T-helper 1 cell treated with Interleukin-12 subunit alpha and Interleukin-12 subunit beta and Interleukin-4 antibody, amounts not matched to agents 30 ng/mL and 1 ng/mL, for 36 hours (primary cell): ENCODE data around the gene TUT1. TPM values are rescaled to one million over a fixed set of nuclear protein-coding genes. Genes with fewer than 3 reads are reported as not detected.
"Not testable (repeated sequence)": the region's sequence is repeated elsewhere in the genome, so short reads cannot be mapped to it uniquely, and the experiment has no call there.

Experiments used
- intact Hi-C: fragments of 100-400 bp; cut with micrococcal nuclease; formaldehyde crosslinking; loops from one replicate; pipeline ENCODE4 v1.15.1; 2024
- total RNA-seq: library from RNA; stranded (reverse); gene quantifications from 2 replicates; pipeline ENCODE4 v1.2.3, GENCODE V29; 2022

The TUT1 gene
- total RNA-seq, 1 donor from 2014 or later = 24.2 TPM

- intact Hi-C loops = no loop called here
Observed at GRCh38 chr11:62580959-62581715, 10.2 kb downstream of the TUT1 start.

DNA sequence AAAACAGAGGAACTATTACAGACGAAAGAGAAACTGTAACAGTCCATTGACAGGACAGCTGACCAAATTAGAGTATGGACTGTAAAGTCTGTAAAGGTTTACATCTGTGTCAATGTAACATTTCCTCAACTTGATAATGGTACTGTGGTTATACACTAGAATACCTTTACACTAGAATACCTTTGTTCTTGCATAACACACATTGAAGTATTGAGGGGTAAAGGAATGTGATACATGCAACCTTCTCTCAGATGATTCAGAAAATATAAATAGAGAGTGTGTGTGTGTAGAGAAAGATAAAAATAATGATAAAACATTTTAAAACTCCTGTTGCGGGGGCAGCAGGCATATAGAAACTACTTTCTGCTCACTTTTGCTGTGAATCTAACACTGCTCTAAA, 12.1 kb downstream of the TUT1 start:
- intact Hi-C loops = no loop called here

DNA sequence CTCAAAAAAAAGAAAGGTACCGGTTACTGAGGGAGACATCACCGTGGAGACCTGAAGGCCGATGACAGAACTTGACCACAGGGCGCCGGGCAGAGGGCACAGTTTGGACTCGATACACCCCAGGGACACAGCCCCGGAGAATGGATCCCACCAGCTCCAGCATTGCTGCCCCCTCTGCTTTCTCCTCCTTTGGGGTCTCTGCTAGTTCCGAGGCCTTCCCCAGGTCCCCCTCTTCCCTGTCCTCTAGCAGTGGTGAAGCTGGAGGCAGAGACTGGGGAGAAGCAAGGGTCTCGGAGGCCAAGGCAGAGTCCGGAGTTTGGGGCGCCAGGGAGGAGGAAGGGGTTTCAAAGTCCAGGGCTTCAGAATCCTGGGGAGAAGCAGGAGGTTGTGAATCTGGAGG, 12.8 kb downstream of the TUT1 start:
- intact Hi-C loops = no loop called here

- intact Hi-C loops = no loop called here
Observed at GRCh38 chr11:62577046-62577714, 14.1 kb downstream of the TUT1 start.

DNA sequence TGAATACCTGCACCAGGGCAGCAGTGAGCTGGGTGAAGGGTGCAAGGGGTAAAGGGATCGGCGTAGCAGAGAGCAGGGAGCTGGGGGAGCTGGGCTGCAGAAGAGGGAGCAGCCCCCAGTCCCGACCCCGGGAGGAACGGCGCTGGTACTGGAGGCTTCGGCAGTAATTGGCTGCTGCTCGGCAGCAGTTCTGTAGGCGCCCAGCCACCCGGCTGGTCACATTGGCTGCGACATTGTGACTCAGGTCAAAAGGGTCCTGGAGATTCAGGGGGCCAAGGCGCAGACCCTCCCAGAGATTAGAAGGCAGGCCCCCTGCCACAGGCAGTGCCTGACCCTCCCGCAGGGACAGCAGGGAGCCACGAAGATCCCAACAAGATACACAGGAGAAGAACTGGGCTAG, 15.5 kb downstream of the TUT1 start:
- intact Hi-C loops = loop anchor here (2.0 kb wide), 1 partner anchor 33 kb away; no protein-coding TSS in a partner anchor

DNA sequence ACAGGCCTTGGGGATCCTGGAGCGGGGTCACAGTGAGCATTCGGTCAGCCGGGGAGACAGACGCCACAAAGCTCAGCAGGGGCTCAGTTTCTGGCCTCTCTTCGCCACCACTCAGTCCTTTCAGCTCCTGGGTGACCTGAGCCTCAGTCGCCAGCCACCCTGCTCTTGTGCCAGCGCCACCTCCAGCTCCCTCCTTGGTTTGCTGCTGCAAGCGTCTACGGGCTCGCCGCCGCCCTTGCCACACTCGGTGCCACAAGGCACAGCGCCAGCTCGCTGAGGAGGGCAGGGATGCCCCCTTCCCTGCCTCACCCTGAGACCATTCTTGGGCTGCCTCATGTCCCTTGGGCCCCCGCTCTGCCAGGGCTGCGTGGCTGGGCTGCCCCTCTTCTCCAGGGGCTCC, 16.2 kb downstream of the TUT1 start:
- intact Hi-C loops = loop anchor here (2.0 kb wide), 1 partner anchor 32 kb away; no protein-coding TSS in a partner anchor

DNA sequence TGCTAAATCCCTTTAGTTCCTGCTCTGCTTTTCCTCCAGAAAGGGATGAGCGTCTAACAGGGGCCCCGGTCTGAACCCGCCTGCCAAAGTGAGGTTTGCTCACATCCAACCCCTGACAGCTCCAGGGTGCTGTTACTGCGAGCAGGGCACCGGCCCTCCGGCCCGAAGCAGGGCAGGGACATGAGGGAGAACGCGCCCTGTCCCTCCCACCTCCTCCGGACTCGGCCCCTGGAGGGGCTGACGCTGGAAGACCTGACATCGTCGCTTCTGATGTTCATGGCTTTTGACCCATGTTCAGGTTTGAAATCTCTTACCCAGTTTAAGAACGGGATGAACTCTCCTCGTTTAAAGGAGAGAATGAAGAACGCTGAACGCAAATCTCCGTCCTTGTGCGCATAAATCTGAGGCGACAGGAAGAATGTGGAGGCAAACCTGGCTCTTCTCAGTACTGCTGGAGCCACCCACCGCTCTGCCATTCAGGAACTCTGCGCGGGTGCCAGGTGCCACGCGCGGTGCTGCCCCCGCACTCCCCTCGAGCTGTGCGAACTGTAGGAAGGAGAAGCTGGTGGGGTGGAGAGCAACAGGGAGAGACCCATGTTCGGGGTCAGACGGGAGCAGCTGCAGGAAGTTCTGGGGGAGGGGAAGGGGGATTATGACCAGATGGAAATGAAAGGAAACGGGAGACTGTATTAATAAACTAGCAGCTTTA, 16.8 kb downstream of the TUT1 start:
- intact Hi-C loops = loop anchor here (1.0 to 2.0 kb wide), 10 partner anchors 17 to 306 kb away; partner anchors contain the start of genes C11orf98, CSKMT, GANAB and SLC3A2

GRCh38 chr11:62573592-62574362, 17.5 kb downstream of the TUT1 start, which contains the start of gene EEF1G:
Gene EEF1G, minus strand, starts transcription at chr11:62573891. Its CDS starts 49 bp downstream, at chr11:62573842.
- intact Hi-C loops = loop anchor here (1.0 to 2.0 kb wide), 16 partner anchors 16 to 1144 kb away; partner anchors contain the start of genes C11orf98, CPSF7, CSKMT and GANAB

DNA sequence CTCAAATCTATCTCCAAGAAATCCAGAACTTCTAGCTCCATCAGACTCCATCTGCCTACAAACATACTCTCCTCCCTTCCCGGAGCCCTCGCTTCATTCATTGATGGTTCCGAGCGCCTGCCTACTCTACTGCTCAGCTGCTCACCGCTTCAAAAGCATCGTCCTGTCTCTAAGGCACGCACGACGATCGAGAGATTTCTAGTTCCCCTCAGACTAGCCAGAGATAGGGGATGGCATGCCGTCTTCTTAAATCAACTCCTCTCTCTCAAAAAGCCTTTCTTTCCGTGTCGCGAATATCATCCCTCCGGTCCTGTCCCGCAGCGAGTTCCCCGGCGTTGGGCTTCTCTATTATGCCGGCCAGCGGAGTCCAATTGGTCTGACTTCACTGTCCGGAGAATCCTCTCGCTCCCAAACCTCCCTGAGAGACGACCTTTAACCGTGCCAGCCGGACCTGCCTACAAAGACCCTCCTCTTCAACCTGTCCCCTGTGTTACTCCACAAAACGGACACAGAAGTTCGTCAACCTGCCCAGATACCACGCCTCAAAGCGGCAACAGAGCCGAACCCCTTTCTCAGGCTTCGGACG, 18.2 kb downstream of the TUT1 start:
- intact Hi-C loops = loop anchor here (1.0 kb wide), 6 partner anchors 16 to 1144 kb away; partner anchors contain the start of genes CPSF7, STX5 and TEX54

GRCh38 chr11:62572431-62572830, 18.9 kb downstream of the TUT1 start:
- intact Hi-C loops = no loop called here

- intact Hi-C loops = not testable (repeated sequence)
Observed at GRCh38 chr11:62571493-62571892, 19.8 kb downstream of the TUT1 start.

- intact Hi-C loops = not testable (repeated sequence)
Observed at GRCh38 chr11:62570903-62571302, 20.4 kb downstream of the TUT1 start.

- intact Hi-C loops = no loop called here
Observed at GRCh38 chr11:62569611-62570010, 21.7 kb downstream of the TUT1 start.

- intact Hi-C loops = no loop called here
Observed at GRCh38 chr11:62567018-62567633, 24.2 kb downstream of the TUT1 start.

DNA sequence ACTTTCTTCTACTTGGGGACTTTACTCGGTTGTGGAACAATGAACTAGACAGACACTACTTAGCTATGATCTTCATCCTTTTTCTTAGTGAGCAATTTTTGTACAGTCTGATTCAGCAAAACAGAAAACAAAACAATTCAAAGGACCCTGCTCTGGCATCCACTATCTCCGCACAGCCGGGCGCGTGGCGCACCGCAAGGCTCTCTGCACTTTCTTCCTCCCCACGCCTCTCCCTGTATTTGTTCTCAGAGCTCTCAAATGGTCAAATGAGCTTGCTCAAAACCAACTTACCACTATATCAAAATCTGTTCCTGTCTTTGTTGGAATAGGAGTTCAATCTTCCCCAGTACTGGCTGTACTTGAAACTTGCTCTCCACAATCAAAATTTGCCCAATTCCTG, 25.1 kb downstream of the TUT1 start:
- intact Hi-C loops = no loop called here

DNA sequence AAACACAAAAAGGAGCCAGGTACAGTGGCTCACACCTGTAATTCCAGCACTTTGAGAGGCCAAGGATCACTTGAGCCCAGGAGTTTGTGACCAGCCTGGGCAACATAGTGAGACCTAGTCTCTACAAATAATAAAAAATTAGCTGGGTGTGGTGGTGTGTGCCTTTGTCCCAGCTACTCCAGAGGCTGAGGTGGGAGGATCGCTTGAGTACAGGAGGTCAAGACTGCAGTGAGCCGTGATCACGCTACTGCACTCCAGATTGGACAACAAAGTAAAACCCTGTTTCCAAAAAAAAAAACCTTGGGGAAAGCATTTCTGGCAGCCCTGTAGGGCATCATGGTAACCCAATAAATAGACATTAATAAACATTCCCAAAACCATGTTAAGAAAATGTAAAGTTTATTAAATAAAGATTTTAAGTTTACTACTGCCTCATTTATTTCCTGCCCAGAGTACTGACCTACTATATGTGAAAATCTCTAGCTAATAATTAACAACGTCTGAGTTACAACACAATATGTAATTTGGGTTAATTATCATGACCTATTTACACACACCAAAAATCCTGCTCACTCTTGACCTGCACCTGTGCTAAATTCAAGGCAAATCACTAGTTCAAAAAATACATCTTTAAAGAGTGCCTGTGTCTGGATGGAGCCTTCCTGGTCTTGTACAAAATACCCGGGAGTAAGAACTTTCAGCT, 26.1 kb downstream of the TUT1 start:
- intact Hi-C loops = no loop called here

- intact Hi-C loops = not testable (repeated sequence)
Observed at GRCh38 chr11:62561677-62562230, 29.6 kb downstream of the TUT1 start.

- intact Hi-C loops = loop anchor here (1.0 kb wide), 2 partner anchors 136 to 165 kb away; no protein-coding TSS in a partner anchor
Observed at GRCh38 chr11:62560566-62561103, 30.7 kb downstream of the TUT1 start.

- intact Hi-C loops = loop anchor here (1.0 to 10.0 kb wide), 5 partner anchors 135 to 765 kb away; partner anchors contain the start of genes FEN1, INCENP, SLC3A2 and TMEM258
Observed at GRCh38 chr11:62559626-62560025, 31.7 kb downstream of the TUT1 start.
